GM19240 (cell line): Measurements from ENCODE around the gene B4GALNT1.
"Not testable (repeated sequence)": the region's sequence is repeated elsewhere in the genome, so short reads cannot be mapped to it uniquely, and the experiment has no call there.

Experiments used
- DNase-seq: peaks from one replicate; pipeline ENCODE4 v3.0.0; 2011; ENCODE audit warnings: low spot score; ENCODE audit not compliant: insufficient read length

Gene B4GALNT1

DNA sequence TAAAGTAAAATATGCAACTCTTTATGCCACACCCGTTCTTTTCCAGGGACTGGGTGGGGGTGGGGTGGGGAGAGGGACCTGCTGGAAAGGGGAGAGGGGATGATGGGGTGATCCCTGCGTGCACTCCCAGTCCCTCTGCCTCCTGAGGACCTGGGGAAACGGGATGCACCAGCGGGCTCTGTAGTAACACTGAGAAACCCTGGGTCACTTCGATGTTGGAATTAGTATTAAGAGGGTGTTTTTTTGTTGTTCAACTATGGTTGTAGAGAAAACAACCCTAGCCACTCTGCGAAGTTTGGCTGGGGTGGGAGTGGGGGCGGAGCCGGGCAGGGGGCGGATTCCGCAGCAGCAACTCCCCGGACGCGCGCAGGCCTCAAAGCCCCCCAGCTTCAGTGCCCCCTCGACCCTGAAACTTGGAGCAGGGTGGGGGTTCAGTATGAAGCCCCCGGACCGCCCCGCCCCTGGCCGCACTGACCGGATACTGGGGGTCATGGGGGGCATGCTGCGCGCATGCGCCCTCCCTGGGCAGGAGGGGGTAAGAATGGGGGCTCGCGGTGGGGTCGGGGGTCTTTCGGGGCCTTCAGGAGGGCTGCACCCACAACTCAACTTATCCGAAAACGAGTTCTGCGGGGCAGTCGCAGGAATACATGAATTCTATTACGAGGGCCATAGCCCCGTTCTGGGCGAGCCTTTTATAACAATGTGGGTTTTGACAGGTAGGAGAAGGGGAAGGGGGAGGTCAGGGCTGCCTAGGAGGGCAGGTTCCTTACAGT, 23.0 kb downstream of the B4GALNT1 start:
- DNase-seq: no peak

DNA sequence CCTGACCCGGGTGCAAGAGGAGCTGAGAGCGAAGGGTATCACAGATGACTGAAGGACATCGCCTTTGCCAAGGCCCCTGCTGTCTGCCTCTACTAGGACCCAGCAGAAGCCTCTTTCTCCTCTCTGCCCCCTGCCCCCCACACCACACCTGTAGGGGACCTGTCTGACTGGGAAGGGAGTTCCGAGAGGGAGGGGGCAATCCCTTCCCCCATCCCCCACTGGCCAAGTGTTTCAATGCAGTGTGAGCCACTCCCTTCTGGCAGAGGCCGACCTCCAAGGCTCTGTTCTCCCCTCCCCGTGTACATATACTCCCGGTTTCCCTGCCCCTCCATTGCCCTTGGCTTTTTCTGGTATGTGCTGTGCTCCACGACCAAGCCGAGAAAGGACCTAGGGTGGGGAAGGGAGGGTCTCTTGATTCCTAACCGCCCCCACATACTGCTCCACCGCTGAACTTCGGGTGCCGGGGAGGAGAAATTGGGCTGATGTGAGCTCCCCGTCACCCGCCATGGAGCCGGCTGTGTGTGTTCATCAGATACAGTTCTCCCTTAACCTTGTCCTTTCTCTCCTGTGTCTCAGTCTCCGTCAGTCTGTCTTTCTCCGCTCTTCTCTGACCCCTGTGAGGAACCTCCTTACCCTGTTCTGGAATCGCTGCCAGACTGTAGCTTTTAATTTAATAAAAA, 23.8 kb downstream of the B4GALNT1 start:
- no peak for DNase-seq

DNA sequence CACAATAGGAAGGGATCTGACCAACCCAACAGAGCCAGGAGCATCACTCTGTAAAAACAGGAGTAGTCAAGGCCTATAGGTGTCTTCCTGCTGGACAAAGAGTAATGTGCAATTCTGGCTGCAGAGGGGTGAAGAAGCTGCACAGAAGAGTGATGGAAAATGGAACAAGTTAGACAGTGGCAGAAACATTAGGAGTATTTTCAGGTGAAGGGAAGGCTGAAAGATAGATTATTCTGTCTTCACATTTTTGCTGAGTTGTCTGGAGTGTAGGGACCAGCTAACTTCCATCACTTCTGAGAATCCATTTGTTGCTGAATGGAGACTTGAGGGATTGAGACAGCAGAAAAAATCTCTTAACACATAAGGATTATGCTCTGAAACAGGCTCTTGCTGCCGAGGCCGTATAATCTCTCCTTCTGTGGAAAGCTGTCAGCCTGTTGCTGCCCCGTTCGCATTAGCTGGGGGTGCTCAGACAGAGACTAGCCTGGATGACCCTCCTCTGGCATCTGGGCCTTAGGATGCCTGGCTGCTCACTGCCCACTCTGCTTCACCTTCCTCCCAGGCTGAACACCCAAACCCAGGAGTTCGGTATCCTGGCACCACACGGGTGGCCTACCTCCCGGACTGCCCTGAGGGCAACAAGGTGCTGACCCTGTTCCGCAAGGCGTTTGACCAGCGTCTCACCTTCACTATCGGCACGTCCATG, 24.9 kb downstream of the B4GALNT1 start:
- no peak for DNase-seq

DNA sequence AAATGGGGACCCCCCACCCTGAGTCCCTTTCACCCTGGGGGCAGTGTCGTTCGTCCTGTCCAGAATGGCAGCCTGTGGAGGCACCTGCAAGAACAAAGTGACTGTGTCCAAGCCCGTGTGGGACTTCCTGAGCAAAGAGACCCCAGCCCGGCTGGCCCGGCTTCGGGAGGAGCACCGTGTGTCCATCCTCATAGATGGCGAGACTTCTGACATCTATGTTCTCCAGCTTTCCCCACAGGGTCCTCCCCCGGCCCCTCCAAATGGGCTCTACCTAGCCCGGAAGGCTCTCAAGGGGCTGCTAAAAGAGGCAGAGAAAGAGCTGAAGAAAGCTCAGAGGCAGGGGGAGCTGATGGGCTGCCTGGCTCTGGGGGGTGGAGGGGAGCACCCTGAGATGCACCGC, 26.2 kb downstream of the B4GALNT1 start:
- DNase-seq: no peak

DNA sequence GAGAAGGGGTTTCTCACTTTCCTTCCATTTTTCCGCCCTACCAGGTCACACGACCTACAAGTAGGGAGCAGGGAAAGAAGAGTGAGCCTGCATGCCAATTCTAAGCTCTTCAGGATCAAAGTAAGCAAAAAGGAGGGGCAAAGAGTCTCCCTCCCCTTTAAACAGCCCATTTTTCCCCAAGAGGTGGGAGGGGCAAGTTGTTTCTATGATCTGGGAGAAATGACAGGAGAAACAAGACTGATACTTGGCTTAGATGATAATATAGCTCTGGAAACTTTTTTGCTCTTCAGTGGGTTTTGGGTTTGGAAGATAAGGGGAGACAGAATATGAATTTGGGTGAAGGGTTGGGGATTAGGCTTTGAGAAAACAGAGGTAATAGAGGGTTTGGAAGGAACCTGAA, 26.6 kb downstream of the B4GALNT1 start:
- no peak for DNase-seq

DNA sequence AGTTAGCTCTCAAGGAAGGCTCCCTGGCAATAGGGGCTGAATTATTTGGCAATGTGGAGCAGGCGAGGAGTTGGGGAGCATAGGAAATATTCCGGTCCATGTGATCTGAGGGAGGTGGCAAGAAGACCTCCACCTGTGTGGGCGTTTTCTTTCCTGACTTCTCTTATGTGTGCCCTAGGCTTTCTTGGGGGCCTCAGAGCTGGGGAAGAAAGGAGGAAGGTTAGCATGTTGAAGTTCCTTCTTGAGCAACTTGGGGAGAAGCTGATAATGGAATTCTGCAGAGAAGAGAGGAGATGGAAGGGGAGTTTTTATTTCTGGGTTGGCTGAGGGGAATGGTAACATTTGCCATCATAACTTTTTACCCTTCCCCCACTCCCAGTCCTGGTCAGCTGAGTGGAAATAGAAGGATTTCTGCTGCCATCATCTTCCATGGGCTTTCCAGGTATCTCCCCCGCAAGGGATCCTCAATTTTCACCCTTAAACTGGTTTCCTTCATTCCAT, 27.1 kb downstream of the B4GALNT1 start:
- DNase-seq: no peak

DNA sequence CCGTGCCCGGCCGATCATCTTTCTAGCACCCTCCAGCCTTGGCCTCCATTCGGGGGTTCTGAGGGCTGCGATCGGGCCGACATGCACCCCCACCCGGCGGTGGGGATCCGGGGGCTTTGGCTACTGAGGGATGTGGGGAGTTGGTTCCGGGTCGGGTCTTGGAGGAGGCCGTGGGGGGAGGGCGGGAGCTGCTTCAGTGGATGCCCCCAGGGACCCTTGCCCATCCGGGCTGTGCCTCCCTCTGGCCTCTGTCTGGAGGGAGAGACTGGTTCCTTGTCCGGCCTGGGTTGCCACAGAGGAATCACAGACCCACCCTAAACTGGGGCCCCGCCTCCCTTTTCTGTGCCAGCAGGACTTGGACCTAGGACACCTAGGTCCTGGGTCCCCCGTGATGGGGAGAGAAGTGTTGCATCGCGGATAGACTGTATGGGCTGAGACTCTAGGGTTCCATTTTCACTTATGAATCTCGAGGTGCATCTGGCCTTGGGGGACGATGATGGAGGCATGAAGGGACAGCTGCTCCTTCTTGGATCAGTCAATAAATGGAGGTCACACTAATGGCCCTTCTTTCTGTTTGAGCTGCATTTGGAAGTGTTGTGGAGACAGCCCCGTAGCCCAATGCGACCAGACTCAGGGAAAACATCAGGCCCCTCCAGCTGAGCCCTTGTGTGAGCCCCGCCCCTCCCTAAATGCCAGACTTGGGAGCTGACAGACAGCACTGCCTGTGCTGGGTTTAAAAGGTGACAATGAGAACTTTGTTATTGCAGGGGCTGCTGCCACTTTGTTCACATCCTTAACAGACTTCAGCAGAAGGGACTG, 27.8 kb downstream of the B4GALNT1 start:
- DNase-seq: no peak

DNA sequence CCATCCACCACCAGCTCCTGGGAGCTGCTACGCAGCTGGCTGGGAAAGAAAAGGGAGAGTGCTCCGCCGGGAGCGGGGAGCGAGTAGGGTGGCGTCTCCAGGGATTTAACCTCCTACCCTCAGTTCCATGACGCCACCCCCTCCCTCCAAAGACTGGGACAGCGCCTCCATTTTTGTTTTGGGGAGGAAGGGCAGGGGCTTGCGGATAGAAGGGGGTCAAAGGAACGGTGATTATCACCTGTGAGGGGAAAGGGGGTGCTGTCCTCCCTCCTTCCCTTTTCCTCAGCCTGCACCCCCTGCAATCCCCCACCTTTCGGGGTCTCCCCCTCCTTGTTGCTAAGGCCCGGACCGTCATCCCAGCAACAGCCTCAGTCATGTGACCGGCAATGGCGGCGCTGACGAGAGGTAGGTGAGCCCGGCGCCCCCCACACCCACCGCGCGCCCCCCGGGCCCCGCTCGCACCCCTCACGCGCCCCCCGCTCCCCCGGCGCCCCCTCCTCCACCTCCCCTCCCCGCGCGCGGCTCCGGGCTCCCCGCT, 28.5 kb downstream of the B4GALNT1 start, which contains the start of gene DTX3:
TSS of gene DTX3 (plus strand) at position 371 of the 538 bp plus-strand sequence. CDS start 1,694 bp downstream, outside the sequence.
- DNase-seq: no peak

DNA sequence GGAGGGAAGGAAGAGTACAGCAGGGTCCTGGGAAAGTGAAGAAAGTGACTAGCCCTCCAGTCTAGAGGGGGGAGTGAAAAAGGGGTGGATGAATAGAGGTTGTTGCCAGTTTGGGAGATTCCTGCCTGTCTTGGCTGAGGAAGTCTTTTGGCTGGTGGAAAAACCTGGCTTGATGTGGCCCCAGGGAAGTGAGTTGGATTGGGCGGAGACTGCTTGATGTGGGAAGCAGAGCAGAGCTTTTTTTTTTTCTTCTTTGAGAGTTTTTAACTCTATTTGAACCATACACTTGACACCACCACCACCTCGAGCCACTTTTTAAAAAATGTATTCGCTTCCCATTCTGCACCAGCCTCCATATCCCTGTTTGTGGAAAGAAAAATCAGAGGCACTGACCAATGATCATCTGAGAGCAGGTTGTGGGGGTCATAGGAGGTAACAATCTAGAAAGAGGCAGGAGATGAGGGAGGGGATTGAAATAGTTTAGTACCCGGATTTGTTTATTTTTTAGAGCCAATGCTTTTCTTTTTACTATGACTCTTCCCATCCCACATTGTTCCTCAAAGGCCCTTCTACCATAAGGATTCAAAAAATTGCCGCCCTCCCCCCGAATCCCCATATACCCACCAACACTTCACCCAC, 29.1 kb downstream of the B4GALNT1 start:
- DNase-seq: no peak

DNA sequence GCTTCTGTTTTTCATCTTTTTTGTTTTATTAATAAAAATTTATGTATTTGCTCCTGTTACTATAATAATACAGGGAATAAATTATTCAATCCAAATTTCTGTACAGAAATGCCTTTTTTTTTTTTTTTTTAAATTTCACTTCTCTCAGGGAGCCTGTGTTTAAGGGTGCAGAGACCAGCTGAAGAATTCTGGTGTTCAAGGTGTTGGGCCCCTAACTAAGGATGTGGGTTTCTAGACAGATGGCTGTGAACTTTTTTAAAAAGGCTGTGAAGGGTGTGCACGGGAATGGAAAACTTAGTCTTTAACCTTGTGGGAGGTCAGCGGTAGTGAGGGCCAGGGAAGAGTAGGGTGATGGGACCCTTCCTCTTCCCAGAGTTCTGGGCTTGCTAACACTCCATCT, 29.7 kb downstream of the B4GALNT1 start:
- no peak for DNase-seq

DNA sequence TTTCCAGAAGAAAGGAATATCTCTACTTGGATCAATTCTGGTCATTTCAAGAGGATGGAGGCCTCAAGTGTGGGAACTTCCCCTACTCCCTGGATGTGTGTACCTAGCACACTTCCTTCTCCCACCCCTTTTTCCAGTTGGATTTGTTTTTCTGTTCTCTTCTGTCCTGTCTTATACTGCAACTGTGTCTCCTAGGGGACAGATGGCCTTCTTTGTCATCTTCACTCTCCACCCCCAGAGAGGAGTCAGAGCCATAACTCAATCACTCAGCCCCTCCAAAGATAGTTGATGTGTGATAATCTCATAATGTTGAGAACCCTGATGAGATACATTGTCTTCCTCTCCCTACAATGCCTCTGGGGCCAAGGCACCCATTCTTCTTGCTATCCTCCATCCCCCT, 30.5 kb downstream of the B4GALNT1 start:
- no peak for DNase-seq

DNA sequence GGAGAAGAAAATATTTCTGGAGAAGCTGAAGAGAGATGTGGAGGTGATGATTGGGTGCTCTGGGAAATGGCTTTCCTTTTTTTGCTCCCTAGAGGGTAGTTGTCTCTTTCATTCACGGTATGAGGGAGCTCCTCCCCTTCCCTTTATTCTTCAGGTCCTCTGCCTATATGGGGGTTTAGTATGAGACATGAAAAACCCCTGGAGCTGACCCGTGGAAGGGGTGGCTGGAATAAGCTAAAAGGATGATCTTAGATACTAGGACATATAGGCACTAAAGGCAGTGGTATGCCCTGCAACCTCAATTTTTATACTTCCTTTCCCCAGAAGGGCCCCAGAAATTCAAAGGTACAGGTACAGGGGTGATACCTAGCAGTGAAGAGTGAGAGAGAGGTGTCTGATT, 32.6 kb downstream of the B4GALNT1 start:
- no peak for DNase-seq

DNA sequence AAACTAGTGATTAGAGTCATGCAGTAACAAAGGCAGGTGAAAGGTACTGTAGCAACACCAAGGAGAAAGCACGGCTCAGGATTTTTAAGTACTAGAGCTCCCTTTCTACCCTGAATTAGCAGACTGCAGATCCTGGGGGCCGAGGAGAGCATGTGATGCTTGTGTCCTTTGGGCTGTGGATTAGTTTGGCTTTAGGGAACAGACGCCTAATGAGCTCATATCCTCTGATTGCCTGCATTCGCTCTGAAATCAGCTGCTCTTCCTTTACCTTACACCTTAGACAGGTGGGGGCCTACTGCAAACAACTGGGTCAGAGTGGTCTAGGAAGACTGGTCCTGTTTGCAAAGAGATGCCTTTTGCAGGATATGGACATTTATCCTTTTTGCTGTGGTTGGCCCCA, 39.8 kb downstream of the B4GALNT1 start:
- no peak for DNase-seq

DNA sequence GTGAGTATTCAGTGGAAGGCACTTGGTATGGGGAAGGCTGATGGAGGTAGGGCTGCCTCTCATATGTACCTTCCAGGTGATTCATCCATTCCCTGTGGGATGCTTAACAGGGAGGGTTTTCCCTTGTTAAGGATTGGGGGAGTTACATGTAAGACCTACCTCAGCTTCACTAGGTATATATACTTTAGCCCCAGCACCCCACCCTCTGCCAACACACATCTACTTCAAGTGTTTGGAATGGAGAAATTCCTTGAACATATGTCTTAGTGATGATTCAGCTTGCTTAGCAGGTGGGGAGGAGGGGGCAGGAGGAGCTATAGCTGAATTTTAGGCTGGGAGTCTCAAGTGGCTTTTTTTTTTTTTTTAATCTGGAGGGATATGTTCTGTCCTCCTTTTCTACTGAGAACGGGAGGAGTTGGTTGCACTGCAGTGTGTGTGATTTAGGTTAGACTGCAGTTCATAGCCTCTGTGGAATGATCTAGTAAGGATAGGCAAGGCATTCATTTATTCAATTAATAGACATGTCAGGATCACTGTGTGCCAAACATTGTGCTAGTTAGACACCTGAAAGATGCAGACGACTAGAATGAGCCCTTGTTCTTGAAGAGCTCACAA, 40.3 kb downstream of the B4GALNT1 start:
- no peak for DNase-seq

DNA sequence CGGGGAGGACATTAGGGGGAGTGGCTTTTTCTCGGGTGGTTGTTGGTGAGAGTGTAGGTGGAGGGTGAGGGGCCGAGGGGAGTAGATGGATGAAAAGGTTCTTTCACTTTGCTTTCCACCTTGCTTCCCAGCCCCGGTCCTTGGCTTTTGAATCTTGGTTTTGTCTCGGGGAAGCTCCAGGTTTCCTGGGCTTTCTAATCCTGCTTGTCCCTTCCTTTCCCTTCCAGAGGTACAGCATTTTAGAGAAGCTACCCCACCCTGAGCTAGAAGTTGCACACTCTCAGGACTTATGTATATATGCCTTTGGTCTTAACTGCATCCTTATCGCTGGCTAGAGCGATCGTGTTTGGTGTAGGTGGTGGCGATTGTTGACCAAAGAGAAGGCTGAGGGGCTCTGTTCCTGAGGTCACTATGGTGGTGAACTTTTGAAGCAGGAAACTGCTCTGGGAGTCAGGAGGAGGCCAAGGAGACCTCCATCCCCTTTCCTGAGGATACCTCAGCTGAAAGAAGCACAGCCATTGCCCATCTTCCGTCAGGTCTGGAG, 41.1 kb downstream of the B4GALNT1 start:
- DNase-seq: no peak

DNA sequence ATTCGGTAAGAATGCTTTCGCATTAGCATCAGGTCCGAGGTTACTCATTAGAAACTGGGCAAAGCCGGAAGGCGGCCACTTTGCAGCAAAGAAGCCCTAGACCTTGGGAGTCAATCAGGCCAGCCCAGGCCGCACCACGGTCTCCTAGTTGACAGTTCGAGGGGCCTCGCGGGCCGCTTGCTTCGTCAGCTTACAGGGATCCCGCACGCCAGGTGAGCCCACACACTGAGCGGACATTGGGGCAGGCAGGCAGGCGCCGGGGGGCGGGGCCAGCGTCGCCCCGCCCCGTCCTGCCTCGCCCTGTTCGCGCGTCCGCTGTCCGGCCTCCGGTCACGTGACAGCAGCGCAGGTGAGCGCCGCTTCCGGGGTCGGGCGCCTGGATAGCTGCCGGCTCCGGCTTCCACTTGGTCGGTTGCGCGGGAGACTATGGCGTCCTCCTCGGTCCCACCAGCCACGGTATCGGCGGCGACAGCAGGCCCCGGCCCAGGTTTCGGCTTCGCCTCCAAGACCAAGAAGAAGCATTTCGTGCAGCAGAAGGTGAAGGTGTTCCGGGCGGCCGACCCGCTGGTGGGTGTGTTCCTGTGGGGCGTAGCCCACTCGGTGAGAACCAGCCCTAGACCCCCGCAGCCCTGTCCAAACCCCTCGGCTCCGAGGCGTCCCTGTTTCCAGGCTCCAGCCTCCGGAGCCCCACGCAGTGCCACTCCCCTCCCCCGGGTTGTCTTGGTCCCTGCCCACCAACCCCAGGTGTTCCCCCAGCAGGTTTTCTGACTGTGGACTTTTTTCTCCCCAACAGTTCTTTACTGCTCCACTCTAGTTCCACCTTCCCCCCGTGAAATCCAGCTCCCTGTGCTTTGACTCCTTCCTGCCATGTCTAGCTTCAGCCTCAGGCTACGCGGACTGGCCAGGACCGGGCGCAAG, 41.9 kb downstream of the B4GALNT1 start, which contains the start of gene PIP4K2C:
TSS of gene PIP4K2C (plus strand) at position 329 of the 918 bp plus-strand sequence. CDS start at position 427, 98 bp downstream.
- DNase-seq: peak; percentile 89

DNA sequence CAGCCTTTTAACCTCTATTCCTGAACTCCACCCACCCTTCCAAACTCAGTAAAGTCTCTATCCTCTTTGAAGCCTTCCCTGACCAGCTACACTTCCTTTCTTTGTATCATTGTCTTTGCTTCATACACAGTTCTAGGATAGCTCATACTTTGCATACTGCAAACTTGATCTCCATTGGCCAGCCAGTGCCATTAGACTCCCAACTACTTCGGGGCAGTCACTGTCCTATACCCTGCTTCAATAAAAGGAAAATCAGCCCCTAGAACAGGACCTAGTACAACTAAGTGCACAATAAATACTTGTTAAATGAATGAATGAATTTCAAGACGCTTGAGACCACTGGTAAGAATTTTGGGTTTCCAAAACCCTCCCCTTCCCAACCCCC, 42.5 kb downstream of the B4GALNT1 start:
- no peak for DNase-seq

DNA sequence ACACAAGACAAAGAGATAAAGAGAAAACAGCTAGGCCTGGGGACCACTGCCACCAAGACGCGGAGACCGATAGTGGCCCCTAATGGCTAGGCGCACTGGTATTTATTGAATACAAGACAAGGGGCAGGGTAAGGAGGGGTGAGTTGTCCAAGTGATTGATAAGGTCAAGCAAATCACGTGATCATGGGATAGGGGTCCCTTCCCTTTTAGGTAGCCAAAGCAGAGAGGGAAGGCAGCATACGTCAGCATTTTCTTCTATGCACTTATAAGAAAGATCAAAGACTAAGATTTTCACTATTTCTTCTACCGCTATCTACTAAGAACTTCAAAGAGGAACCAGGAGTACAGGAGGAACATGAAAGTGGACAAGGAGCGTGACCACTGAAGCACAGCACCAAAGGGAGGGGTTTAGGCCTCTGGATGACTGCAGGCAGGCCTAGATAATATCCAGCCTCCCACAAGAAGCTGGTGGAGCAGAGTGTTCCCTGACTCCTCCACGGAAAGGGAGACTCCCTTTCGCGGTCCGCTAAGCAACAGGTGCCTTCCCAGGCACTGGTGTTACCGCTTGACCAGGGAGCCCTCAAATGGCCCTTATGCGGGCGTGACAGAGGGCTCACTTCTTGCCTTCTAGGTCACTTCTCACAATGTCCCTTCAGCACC, 43.9 kb downstream of the B4GALNT1 start:
- not testable (repeated sequence) for DNase-seq
